Ovary (tissue), 9 donors: ENCODE data around the gene SCN4A. TPM values are rescaled to one million over a fixed set of nuclear protein-coding genes. Genes with fewer than 3 reads are reported as not detected.

Experiments used
- DNase-seq, 5 donors: peaks; one replicate each; pipeline ENCODE4 v3.0.0-alpha.2; 2019 to 2020
- H3K27ac ChIP-seq, 2 donors: fragments of 200-600 bp; one replicate each; pipeline versions ENCODE4 v1.5.1 to v1.8.0; 2019 to 2022
- H3K27me3 ChIP-seq: fragments of 200-600 bp; one replicate; pipeline ENCODE4 v1.8.0; 2022
- H3K36me3 ChIP-seq: fragments of 200-600 bp; sonication (generic); one replicate; pipeline ENCODE4 v1.5.1; 2019
- H3K4me1 ChIP-seq: one replicate; pipeline ENCODE4 v1.8.1; 2013; ENCODE audit warnings: mild to moderate bottlenecking, moderate library complexity; ENCODE audit not compliant: insufficient read depth
- H3K4me3 ChIP-seq: fragments of 200-600 bp; sonication (generic); one replicate; pipeline ENCODE4 v1.5.1; 2017
- H3K9me3 ChIP-seq, 2 donors: fragments of 200-600 bp in 1 of 2; sonication (generic) in 1 of 2; one replicate each; pipeline versions ENCODE4 v1.5.1 to v1.8.1; 2013 to 2019; ENCODE audit warnings: mild to moderate bottlenecking in 1 of 2, moderate library complexity in 1 of 2
- EP300 ChIP-seq: sonication (generic); formaldehyde crosslinking; IDR thresholded peaks from one replicate; pipeline ENCODE4 v1.6.1; 2017; ENCODE audit warnings: antibody characterized with exemption
- POLR2A ChIP-seq: fragments of 450-650 bp; IDR thresholded peaks from one replicate; pipeline ENCODE4 v1.6.1; 2017; ENCODE audit warnings: antibody characterized with exemption, mild to moderate bottlenecking, moderate library complexity
- WGBS, 3 donors: extraction: QIAGEN DNeasy Blood & Tissue Kit in 1 of 3; methylation state at CpG; one replicate each; pipeline versions ENCODE4 v1.1.5 to v1.1.7; 2013 to 2017; 5-methylcytosine and 5-hydroxymethylcytosine counted together
- intact Hi-C, 4 donors: fragments of 100-400 bp; cut with DNase I; formaldehyde crosslinking; loops; one replicate each; pipeline versions ENCODE4 v1.11.0 to v1.15.1; 2022 to 2023
- polyA plus RNA-seq, 2 donors: library from polyadenylated mRNA; stranded (reverse); fragments of 200-250 nt in 1 of 2; fragments of 350-450 nt in 1 of 2; fragmentation: Illumina TruSeq in 1 of 2; extraction: RNeasy Lipid Tissue Mini Kit (QIAGEN cat#74804) in 1 of 2; gene quantifications; one replicate each; pipeline ENCODE4 v1.2.3, GENCODE V29; 2013 to 2014
- total RNA-seq, 7 donors: library from RNA; depleted of rRNA in 2 of 7; stranded (reverse); fragments of >200 nt in 2 of 7; fragmentation: NEBNext Ultra II Directional in 3 of 7; extraction: Animal tissue kit (Norgen Biotek cat#: 25700) in 3 of 7; gene quantifications; one replicate each; pipeline versions ENCODE4 v1.1.0 to v1.2.4, GENCODE V29; 2016 to 2023
- TF ChIP-seq, protein P1 (sequence below), 3 donors: fragments of 450-650 bp in 2 of 3; fragments of 200-600 bp in 1 of 3; IDR thresholded peaks; one replicate each; pipeline versions ENCODE4 v1.5.1 to v1.8.0; 2016 to 2022; ENCODE audit warnings: antibody characterized with exemption in 3 of 3, mild to moderate bottlenecking in 1 of 3
- donor health status: DM: no; HTN: no; CAD: no; lungs with moderate emphysema.
- donor health status: DM: no; HTN: no; CAD: no.
- donor health status: Bipolar disorder and iron deficiency.
- donor health status: DM: yes; HTN: yes; CAD: no.
- donor health status: DM: no; HTN: no; CAD: no.
- donor health status: DM: yes; HTN: yes; CAD: no.

The SCN4A gene
- total and polyA plus RNA-seq, 9 donors = 0.27 to 2.5 (median 0.62) TPM; not detected in 1

DNA sequence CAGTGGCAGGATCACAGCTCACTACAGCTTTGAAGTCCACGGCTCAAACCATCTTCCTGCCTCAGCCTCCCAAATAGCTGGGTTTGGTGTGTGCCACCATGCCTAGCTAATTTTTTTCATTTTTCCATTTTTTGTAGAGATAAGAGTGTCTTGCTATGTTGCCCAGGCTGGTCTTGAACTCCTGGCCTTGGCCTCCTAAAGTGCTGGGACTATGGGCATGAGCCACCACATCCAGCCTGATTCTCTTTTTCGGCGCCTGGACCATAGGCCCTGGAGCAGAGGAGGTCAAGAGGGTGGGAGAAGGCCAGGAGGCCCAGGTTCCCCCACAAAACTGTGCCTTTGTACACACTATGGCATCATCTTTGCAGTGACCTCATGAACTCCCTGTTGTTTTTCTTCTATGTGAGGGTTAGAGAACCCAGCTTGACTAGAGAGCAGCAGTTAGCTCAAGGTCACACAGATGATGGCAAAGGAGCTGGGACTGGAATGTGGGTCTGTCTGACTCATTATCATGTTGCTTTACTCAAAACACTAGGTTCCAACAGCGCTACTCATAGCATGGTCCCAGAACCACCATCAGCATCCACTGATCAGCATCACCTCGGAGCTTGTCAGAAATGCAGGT, 16.3 kb downstream of the SCN4A start:
- Histone ChIP-seq H3K9me3 (no peaks in the 10 kb centered on the region), H3K36me3 (no peaks in the 10 kb centered on the region), H3K4me3 (no peak overlapping the region), H3K27me3 (no peaks in the 10 kb centered on the region), H3K27ac (peak overlapping the region in 1 of 2 donors; percentile 10), H3K4me1 (peaks cover 15% of the 10 kb centered on the region)
- intact Hi-C loops = no loop called here
- DNase-seq = peak in 2 of 5 donors; percentile 42 to 48
- no peak for TF ChIP-seq POLR2A
- TF ChIP-seq, protein P1, sequence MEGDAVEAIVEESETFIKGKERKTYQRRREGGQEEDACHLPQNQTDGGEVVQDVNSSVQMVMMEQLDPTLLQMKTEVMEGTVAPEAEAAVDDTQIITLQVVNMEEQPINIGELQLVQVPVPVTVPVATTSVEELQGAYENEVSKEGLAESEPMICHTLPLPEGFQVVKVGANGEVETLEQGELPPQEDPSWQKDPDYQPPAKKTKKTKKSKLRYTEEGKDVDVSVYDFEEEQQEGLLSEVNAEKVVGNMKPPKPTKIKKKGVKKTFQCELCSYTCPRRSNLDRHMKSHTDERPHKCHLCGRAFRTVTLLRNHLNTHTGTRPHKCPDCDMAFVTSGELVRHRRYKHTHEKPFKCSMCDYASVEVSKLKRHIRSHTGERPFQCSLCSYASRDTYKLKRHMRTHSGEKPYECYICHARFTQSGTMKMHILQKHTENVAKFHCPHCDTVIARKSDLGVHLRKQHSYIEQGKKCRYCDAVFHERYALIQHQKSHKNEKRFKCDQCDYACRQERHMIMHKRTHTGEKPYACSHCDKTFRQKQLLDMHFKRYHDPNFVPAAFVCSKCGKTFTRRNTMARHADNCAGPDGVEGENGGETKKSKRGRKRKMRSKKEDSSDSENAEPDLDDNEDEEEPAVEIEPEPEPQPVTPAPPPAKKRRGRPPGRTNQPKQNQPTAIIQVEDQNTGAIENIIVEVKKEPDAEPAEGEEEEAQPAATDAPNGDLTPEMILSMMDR (IDR thresholded peaks at IDR 0.05) = no peak
- no peak for TF ChIP-seq EP300
- WGBS, 3 donors = 53 to 71% (median 54%) methylated on average over 5 of the region's 5 CpGs

DNA sequence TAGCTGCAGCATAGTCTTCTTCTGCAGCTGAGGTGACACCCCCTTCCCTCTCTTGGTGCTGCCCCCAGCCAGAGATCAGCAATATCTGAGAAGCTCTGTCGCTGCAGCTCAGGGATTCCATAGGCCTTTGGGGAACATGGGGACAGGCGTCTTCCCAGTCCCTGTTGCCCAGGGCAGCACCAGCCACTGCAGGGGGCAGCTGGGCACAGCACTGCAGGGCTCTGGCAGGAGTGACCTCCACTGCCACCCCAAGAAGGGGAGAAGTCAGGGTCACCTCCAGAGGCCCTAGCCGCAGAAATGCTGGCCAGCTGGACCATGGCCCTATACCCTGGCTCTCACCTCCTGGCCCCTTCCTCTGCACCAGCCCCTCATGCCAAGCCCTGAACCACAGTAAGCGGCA, 16.9 kb downstream of the SCN4A start:
- intact Hi-C loops = no loop called here
- DNase-seq = no peak
- Histone ChIP-seq H3K36me3 (no peaks in the 10 kb centered on the region), H3K27me3 (no peaks in the 10 kb centered on the region), H3K4me1 (peaks cover 11% of the 10 kb centered on the region), H3K4me3 (no peak overlapping the region), H3K27ac (peak overlapping the region in 1 of 2 donors; percentile 10), H3K9me3 (no peaks in the 10 kb centered on the region)
- WGBS, 3 donors = 80 to 84% (median 83%) methylated on average over 4 of the region's 4 CpGs
- TF ChIP-seq, protein P1 (IDR thresholded peaks at IDR 0.05) = no peak
- TF ChIP-seq POLR2A (no peak), EP300 (no peak)

DNA sequence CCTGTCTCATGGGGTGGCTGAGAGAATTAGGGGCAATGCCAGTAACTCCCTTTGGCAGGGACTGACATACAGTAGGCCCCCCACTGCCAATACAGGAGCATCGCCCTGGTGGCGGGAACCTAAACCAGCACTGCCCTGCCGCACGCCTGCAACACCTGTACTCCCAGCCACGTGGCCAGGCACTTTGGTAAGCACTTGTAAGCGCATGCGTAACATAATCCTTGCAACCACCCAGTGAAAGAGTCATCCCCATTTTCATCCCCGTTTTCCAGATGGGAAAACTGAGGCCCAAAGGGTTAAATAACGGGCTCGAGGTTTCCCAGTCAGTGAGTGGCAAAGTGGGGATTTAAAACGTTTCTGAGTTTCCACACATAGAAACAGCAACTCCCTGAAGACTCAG, 17.5 kb downstream of the SCN4A start:
- intact Hi-C loops = no loop called here
- peak overlapping the region in 1 of 2 donors; percentile 10 for H3K27ac ChIP-seq
- H3K36me3 ChIP-seq = no peaks in the 10 kb centered on the region
- H3K4me1 ChIP-seq = peaks cover 13% of the 10 kb centered on the region
- H3K27me3 ChIP-seq = no peaks in the 10 kb centered on the region
- no peak for DNase-seq
- H3K9me3 ChIP-seq = no peaks in the 10 kb centered on the region
- TF ChIP-seq EP300 = no peak
- TF ChIP-seq, protein P1 (IDR thresholded peaks at IDR 0.05) = no peak
- TF ChIP-seq POLR2A = no peak
- 78 to 85% (median 80%) methylated on average over 11 of the region's 11 CpGs for WGBS, 3 donors
- no peak overlapping the region for H3K4me3 ChIP-seq

DNA sequence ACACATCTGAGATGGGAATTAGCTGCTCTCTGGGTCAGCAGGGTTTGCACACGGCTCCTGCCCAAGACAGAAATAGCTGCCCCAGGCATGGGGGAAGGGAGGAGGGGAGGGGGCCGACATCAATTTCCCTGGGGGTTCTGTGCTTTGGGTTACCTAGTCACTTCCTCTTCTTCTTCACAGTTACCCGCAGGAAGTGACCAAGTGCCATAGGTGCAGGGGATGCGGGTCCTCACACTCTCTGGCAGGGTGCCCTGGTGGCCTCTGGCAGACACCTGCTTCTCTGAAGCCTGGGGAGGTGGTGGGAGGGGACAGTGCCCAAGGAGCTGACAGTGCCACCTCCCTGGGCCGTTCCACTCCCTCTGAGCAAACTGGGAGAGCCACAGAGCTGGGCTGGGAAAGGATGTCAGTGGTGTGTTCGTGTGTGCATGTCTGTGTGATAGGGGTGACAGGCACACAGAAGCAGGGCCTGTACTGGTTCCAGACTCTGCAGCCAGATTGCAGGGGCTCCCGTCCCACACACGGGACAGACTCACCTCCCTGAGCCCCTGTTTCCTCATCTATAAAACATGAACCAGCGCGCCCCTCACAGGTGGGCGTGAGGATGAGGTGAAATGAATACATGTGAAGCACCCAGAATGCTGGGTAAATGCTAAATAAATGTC, 18.2 kb downstream of the SCN4A start:
- no peak for DNase-seq
- Histone ChIP-seq H3K27me3 (no peaks in the 10 kb centered on the region), H3K27ac (no peak overlapping the region), H3K4me1 (peaks cover 18% of the 10 kb centered on the region), H3K36me3 (no peaks in the 10 kb centered on the region), H3K9me3 (no peaks in the 10 kb centered on the region), H3K4me3 (no peak overlapping the region)
- intact Hi-C loops = no loop called here
- TF ChIP-seq POLR2A (no peak), EP300 (no peak)
- TF ChIP-seq, protein P1 (IDR thresholded peaks at IDR 0.05) = no peak
- 72 to 78% (median 77%) methylated on average over 11 of the region's 11 CpGs for WGBS, 3 donors
